HG02938 (cell line): ENCODE measurements around the gene STXBP3.
"Not testable (repeated sequence)": the region's sequence is repeated elsewhere in the genome, so short reads cannot be mapped to it uniquely, and the experiment has no call there.

Experiments
- ATAC-seq: cut with Tn5 transposase; IDR thresholded peaks from one replicate; pipeline ENCODE4 v1.9.1; 2021; ENCODE audit warnings: mild to moderate bottlenecking, moderate library complexity; ENCODE audit not compliant: unreplicated experiment

Gene STXBP3

GRCh38 chr1:108728327-108728923 is 18.0 kb upstream of the STXBP3 start:
- ATAC-seq: no peak

DNA sequence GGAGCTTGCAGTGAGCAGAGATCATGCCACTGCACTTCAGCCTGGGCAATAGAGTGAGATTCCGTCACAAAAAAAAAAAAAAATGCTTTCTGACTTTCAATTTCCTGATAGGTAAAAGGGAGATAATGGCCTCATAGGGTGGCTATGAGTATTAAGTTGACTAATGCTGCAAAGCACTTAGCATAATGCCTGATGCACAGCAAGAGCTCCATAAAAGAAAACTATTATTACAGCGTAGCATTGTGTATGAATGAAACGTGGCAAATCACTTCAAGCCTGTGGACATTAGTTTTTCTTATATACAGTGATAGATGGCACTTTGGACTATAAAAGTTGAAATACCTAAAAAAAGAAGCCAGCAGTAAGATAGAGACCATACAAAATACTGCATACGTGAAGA is 17.0 kb upstream of the STXBP3 start:
- no peak for ATAC-seq

DNA sequence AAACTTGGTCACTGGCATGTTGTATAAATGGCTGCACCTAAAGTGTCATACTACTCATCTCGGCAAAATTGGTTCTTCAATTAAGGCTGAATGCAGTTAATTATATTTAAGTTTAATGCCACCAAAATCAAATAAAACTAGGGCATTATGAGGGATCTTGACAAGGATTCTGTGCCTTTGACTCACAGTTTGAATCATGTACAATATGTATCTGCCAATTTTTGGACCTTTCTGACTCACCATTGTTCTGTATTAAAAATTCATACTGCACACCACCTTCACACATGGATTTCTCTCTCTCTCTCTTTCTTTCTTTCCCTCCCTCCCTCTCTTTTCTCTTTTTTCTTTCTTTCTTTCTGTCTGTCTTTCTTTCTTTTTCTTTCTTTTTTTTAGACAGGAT is 14.1 kb upstream of the STXBP3 start:
- no peak for ATAC-seq

DNA sequence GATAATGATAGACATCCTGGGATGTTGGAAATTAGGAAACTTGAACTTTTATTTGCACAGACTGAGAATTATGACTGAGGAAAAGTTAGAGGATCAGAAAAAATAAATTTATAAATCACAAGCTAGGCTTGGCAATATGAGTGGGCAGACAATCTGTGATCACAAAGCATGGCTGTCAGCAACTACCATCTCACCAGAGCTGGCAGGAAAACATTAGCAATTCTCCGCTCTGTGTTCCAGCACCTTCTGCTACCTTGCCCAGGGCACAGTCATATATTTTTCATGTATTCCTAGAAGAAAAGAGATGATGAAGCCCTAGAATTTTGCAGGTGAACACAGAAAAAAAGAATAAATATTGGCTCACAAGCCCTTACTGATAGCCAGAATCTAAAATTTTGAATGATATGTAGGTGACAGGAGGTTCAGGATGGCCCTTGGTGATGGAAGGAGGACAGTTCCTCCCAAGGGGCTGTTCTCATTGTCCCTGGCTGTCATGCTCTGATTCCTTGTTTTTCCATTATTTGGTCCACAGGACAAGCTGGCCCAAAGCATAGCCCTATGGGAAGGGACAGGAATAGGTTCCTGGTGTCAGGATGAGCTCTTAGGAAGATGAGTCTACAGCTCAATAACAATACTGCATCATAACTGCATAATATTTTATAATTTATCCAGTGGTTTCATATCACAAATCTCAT is 12.2 kb upstream of the STXBP3 start:
- ATAC-seq: no peak

- ATAC-seq: no peak
These were observed 4.2 kb upstream of the STXBP3 start for GRCh38 chr1:108742253-108742652.

GRCh38 chr1:108745980-108746381 is 493 bp upstream of the STXBP3 start:
- ATAC-seq: no peak

DNA sequence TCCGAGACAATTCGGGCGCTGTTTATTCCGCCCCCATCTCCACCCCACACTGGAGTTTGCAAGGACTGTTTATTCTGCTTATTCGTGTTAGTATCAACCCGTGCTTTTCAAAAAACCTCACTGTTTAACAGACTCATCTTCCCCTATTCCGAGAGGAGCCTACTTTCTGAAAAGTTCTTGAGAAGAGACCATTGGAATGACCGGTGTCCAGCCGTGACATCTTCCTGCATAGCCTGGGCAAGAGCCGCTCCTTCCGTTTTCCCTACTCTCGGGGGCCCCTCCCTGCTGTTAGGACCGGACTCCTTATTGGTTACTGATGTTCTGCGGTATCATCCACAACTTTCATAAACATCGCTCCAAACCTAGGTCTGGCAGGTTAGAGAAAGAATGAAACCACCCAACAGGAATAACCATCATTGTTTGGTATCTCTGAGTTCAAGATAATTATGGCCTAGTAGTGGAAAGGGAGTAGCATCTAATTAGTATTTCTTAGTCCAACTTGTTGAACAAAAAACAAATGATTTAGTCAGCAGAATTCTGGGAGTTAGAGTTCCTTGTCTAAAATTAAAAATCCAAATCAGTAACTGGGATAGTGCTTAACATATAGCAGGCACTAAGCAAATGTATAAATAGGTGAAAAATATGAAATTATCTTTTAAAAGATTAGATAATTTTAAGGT is 837 bp downstream of the STXBP3 start:
- peak; percentile 28 for ATAC-seq

DNA sequence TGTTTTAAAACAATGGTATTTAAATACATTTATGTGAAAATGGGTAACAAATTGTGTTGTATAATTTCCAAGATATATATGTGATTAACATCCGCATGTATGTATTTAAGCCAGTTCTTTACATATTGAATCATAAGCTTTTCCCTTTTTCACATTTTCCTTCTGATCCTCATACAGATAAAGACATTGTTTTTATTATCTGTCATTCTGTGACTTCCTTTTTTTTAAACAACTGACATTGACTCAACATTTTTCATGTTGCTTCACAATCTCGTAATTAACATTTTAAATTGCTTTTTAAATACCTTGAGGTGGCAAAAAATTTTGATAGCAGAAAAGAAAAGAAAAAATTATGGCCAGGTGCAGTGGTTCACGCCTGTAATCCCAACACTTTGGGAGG is 1.4 kb downstream of the STXBP3 start:
- ATAC-seq: no peak

- no peak for ATAC-seq
These were observed 2.6 kb downstream of the STXBP3 start for GRCh38 chr1:108749081-108749480.

DNA sequence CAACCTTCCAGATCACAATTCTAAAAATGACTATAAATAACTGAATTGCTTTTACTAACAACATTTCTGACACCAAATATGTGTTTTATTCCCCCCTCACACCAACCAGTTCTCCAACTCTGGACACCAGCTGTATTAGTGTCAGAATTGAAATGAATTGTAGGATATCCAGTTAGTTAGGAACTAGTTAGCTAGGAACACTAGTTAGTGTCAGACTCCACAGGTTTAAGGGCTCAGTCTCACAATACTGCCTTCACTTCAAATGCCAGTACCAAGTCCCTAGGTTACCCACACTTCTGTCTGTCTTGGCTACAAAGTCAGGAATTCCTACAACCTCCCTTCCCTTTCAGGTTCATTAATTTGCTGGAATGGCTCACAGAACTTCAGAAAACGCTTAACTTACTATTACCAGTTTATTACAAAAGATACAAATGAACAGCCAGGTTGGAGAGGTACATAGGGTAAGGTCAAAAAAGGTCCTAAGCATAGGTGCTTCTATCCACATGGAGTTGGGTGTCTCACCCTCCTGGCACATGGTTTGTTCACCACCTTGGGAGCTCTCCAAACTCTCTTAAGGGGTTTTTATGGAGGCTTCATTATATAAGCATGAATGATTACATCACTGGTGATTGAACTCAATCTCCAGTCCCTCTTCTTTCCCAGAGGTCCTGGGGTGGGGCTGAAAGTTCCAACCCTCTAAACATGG is 4.2 kb downstream of the STXBP3 start:
- no peak for ATAC-seq

DNA sequence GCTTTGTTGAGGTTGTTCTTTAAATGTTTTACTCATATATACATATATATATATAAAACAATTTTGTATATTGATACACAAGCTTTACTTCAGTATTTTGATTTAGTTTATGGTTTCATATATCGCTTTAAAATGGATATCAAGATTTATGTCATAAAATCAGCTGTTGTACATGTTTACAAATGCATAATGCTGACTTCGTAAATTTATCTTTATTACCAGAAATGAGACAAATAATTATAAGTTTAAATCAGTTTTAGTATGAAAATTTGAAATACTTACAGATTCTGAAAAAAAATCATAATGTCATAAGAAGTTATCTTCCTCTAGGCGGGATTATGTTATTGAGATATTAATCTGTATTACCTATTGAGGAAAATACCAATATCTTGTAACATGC is 6.9 kb downstream of the STXBP3 start:
- no peak for ATAC-seq

DNA sequence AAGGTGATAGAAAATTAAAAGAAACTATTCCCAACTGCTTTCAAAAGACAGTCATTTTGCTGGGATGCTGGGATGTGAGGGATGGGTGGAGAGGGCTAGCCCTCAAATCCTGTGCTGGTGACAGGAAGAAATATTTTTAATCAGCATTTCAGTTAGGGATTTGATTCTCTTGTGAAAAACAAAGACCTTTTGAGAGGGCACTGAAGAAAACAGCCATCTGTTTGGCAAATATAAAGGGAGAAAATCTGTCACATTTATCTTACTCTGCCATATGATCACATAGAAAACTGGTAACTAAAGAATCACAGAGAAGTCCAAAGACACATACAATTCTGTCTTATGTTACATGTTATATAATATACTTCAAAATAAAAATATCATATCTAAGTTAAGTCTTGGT is 12.3 kb downstream of the STXBP3 start:
- ATAC-seq: no peak

GRCh38 chr1:108767115-108767514 is 20.6 kb downstream of the STXBP3 start:
- ATAC-seq: no peak

- no peak for ATAC-seq
These were observed 21.2 kb downstream of the STXBP3 start for GRCh38 chr1:108767708-108768107.

- ATAC-seq: no peak
These were observed 31.4 kb downstream of the STXBP3 start for GRCh38 chr1:108777839-108778238.

- ATAC-seq: no peak
These were observed 33.0 kb downstream of the STXBP3 start for GRCh38 chr1:108779455-108779854.

DNA sequence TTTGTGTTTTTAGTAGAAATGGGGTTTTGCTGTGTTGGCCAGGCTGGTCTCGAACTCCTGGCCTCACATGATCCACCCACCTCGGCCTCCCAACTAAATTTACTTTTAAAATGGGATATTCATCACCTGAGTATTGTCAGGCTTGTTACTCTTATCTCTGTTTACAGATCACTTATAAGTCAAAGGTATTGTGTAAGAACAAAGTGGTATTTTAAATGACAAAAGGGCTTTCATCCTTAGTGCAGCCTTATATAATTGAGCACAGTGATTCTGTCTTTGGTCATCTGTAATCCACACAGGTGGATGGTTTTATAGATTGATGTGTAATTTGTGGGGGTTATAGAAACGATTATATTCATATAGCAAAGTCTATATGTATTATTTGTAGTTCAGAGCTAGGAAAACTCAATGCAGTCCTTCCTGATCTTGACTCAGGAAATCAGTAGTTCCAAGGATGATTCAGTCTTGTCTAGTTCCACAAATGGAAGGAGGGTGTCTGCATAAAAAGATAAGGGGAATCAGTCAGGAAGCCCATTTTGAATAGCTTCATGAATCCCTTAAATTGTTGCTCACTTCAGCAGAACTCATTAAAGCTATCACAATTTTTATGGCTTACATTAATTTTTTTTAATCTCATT is 34.6 kb downstream of the STXBP3 start:
- ATAC-seq: no peak

DNA sequence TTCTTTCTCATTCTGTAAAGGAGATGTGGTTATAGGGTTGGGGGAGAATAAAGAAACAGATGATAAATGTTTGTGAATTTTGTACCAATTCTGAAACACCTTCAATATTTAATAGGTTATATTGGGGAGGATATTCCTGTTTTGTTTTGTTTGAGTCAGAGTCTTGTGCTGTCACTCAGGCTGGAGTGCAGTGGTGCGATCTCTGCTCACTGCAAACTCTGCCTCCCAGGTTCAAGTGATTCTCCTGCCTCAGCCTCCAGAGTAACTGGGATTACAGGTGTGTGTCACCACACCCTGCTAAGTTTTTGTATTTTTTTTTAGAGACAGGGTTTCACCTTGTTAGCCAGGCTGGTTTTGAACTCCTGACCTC is 35.1 kb downstream of the STXBP3 start:
- not testable (repeated sequence) for ATAC-seq

DNA sequence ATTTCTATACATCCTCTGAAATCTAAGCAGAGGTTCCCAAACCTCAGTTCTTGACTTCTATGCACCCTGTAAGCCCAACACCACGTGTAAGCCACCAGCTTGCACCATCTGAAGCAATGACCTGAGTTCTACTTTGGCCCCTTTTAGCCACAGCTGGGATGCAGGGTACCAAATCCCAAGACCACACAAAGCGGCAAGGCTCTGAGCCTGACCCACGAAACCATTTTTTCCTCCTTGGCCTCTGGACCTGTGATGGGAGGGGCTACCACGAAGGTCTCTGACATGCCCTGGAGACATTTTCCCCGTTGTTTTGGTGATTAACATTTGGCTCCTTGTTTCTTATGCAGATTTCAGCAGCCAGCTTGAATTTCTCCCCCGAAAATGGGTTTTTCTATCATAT is 38.8 kb downstream of the STXBP3 start:
- ATAC-seq: no peak

DNA sequence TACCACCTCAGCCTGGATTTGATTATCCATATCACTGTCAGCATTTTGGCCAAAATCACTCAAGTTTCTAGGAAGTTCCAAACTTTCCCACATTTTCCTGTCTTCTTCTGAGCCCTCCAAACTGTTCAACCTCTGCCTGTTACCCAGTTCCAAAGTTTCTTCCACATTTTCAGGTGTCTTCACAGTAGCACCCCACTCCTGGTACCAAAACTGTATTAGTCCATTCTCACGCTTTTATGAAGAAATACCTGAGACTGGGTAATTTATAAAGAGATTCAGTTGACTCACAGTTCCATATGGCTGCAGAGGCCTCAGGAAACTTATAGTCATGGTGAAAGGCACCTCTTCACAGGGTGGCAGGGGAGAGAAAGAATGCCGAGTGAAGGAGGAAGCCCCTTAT is 39.4 kb downstream of the STXBP3 start:
- no peak for ATAC-seq

- ATAC-seq: no peak
These were observed 45.3 kb downstream of the STXBP3 start for GRCh38 chr1:108791790-108792189.
